Measurements from ENCODE around the gene PIP4P1.
"Not testable (repeated sequence)": the region's sequence is repeated elsewhere in the genome, so short reads cannot be mapped to it uniquely, and the experiment has no call there.

The PIP4P1 gene

GRCh38 chr14:20472536-20473169 lies 11.4 kb upstream of the PIP4P1 start:
- DNase-seq, result no peak

- no peak for DNase-seq
Observed at GRCh38 chr14:20470603-20470901, 9.3 kb upstream of the PIP4P1 start.

GRCh38 chr14:20469890-20470602 lies 8.8 kb upstream of the PIP4P1 start:
- peak; percentile 52 for DNase-seq

GRCh38 chr14:20469242-20469889 lies 8.1 kb upstream of the PIP4P1 start, which contains the start of gene PNP:
Gene PNP (plus strand): TSS chr14:20469406. CDS start chr14:20469525, 119 bp downstream.
- peak; percentile 86 for DNase-seq

- DNase-seq, result no peak
Observed at GRCh38 chr14:20468764-20469241, 7.6 kb upstream of the PIP4P1 start.

GRCh38 chr14:20460458-20461224 lies 593 bp downstream of the PIP4P1 start:
- DNase-seq, result no peak

- DNase-seq, result no peak
Observed at GRCh38 chr14:20458031-20458789, 3.0 kb downstream of the PIP4P1 start.

GRCh38 chr14:20456971-20457370 lies 4.3 kb downstream of the PIP4P1 start:
- no peak for DNase-seq

GRCh38 chr14:20455355-20456300 lies 5.6 kb downstream of the PIP4P1 start:
- peak; percentile 33 for DNase-seq

- peak; percentile 99 for DNase-seq
Observed at GRCh38 chr14:20454516-20455354, 6.5 kb downstream of the PIP4P1 start, which contains the start of the genes APEX1 and OSGEP. Gene APEX1 (plus strand): TSS chr14:20455226. CDS start chr14:20455646, 420 bp downstream. Gene OSGEP (minus strand): TSS chr14:20454812. CDS start chr14:20454683, 129 bp downstream.

GRCh38 chr14:20452831-20453230 lies 8.4 kb downstream of the PIP4P1 start:
- DNase-seq, result not testable (repeated sequence)

GRCh38 chr14:20446889-20447288 lies 14.3 kb downstream of the PIP4P1 start:
- DNase-seq, result no peak

- DNase-seq, result not testable (repeated sequence)
Observed at GRCh38 chr14:20443650-20444049, 17.6 kb downstream of the PIP4P1 start.

GRCh38 chr14:20441461-20441860 lies 19.8 kb downstream of the PIP4P1 start:
- no peak for DNase-seq

- DNase-seq, result no peak
Observed at GRCh38 chr14:20440882-20441281, 20.4 kb downstream of the PIP4P1 start.

GRCh38 chr14:20440465-20440864 lies 20.8 kb downstream of the PIP4P1 start:
- no peak for DNase-seq

- DNase-seq, result no peak
Observed at GRCh38 chr14:20438664-20439063, 22.6 kb downstream of the PIP4P1 start.

- peak; percentile 83 for DNase-seq
Observed at GRCh38 chr14:20436363-20436755, 24.9 kb downstream of the PIP4P1 start.

GRCh38 chr14:20435582-20436362 lies 25.5 kb downstream of the PIP4P1 start, which contains the start of gene KLHL33:
Gene KLHL33 (minus strand): TSS chr14:20436166. CDS start chr14:20435811, 355 bp downstream.
- DNase-seq, result no peak

Measured in fibroblast of upper back skin (primary cell).